GM21619 (cell line): ENCODE measurements around the gene FAM151B.
A peak's percentile ranks its signal among the peaks of the same experiment; 100 is the strongest.
"Not testable (repeated sequence)": the region's sequence is repeated elsewhere in the genome, so short reads cannot be mapped to it uniquely, and the experiment has no call there.

ENCODE experiments used
- ATAC-seq: cut with Tn5 transposase; IDR thresholded peaks from one replicate; pipeline ENCODE4 v1.9.1; 2021; ENCODE audit not compliant: unreplicated experiment

FAM151B gene

DNA sequence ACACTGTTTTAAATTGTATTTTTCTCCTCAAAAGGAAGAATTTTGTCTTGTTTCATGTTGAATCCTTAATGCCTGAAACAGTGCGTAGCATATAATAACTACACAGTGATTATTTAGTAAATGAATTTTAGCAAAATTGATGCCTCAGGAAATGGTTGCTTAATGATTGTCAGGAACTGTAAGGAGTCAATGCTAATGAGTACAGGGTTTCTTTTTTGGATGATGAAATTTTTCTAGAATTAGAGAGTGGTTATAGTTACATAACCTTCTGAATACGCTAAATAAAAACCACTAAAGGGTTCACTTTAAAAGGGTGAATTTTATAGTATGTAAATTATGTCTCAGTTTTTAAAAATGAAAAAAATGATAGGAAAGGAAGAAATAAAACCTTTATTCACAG, 14.9 kb downstream of the FAM151B start:
- ATAC-seq, result no peak

DNA sequence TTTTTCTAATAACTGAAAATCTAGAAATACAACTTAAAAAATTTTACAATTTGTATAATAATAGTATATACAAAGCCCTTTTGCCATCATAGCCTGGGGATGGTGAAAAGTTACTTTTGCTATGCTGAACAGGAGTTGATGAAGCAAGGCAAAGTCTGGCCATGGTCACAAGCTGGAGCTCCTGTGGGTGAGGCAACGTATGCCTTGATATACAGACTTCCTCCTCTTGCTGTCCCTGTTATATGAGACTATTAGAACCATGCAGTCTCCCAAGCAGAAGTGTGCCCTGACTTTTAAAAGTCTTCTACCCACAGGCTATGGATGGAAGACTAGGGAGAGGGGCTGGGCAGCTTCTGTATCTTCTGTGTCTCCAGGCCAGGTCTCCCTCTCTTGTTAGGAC, 15.7 kb downstream of the FAM151B start:
- no peak for ATAC-seq

DNA sequence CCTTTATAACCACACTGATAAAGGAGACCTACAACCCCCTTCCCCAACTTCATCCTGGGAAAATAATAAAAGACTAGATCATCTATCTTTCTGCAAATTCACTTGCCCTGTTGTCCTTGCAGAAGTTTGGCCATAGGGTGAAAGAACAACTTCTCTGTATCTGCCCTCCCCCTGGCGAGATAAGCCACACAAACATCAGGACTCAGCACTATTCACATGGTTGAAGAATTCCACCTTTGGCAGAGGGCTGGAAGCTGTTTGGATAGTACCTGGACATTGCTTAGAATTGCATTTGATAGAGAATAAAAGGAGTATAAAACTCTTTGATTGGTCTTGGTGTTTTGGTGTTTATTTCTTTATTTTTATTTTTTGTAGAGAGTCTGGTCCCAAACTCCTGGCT, 16.9 kb downstream of the FAM151B start:
- ATAC-seq, result no peak

GRCh38 chr5:80507663-80508062, 19.8 kb downstream of the FAM151B start:
- no peak for ATAC-seq

GRCh38 chr5:80508844-80509243, 20.9 kb downstream of the FAM151B start:
- no peak for ATAC-seq

GRCh38 chr5:80509362-80509761, 21.5 kb downstream of the FAM151B start:
- ATAC-seq, result no peak

GRCh38 chr5:80516826-80517225, 28.9 kb downstream of the FAM151B start:
- peak; percentile 67 for ATAC-seq

DNA sequence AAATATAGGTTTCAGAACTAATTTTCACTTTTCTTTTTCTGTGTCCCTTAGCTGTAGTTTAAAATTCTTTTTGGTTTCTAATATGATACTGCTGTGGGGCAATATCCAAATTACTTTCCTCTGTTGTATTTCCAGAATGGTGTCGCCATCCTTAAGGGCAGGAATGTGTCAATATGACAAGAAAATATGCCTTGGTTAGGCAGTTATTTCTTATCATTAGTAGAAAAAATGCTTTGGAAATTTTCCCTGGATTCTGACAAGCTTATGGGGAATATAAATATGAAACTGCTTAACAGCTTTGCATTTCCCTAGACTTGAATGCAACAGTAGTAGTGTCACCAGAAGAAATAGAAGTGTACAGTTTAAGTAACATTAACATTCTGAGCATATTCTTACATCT, 52.8 kb downstream of the FAM151B start:
- ATAC-seq, result no peak

DNA sequence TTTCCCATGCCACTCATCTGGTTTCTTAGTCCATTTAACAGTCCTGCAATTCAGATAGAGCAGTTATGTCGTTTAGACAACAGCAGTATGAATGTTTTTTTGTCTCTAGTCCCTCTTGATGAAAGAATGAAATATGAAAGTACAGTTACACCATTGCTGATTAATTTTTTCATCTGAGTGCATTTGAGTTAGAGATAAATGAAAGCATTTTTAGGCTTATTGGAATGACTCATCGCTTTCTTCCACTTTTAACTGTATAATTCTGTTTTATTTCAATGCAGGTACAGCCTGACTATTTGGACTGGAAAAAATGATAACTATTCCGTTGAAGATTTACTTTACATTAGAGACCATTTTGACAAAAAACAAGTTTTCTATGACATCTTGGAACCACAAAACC, 53.5 kb downstream of the FAM151B start:
- ATAC-seq, result no peak

GRCh38 chr5:80554646-80555045, 66.7 kb downstream of the FAM151B start:
- no peak for ATAC-seq

- no peak for ATAC-seq
These were observed 67.2 kb downstream of the FAM151B start for GRCh38 chr5:80555099-80555498.

DNA sequence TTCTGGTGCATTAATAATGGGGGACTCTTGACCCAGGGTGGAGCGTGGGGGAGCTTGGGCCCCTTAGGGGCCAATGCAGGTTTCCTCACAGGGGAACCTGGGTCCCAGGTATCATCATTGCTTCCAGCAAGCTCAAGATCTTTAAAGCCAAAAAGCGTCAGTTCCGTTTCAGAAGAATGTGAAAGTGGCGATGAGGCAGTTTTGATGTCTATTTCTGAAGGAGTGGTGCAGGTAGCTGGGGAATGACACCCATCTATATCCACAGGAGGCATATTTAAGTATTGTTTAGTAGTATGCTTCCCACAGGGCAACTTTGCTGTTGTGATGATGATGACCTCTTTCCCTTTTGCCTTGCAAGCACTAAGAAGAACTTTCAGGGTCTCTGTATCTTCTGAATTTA, 71.3 kb downstream of the FAM151B start:
- no peak for ATAC-seq

GRCh38 chr5:80565330-80565729, 77.4 kb downstream of the FAM151B start:
- no peak for ATAC-seq

GRCh38 chr5:80566711-80567259, 78.9 kb downstream of the FAM151B start:
- no peak for ATAC-seq

- ATAC-seq, result no peak
These were observed 80.4 kb downstream of the FAM151B start for GRCh38 chr5:80568251-80568650.

DNA sequence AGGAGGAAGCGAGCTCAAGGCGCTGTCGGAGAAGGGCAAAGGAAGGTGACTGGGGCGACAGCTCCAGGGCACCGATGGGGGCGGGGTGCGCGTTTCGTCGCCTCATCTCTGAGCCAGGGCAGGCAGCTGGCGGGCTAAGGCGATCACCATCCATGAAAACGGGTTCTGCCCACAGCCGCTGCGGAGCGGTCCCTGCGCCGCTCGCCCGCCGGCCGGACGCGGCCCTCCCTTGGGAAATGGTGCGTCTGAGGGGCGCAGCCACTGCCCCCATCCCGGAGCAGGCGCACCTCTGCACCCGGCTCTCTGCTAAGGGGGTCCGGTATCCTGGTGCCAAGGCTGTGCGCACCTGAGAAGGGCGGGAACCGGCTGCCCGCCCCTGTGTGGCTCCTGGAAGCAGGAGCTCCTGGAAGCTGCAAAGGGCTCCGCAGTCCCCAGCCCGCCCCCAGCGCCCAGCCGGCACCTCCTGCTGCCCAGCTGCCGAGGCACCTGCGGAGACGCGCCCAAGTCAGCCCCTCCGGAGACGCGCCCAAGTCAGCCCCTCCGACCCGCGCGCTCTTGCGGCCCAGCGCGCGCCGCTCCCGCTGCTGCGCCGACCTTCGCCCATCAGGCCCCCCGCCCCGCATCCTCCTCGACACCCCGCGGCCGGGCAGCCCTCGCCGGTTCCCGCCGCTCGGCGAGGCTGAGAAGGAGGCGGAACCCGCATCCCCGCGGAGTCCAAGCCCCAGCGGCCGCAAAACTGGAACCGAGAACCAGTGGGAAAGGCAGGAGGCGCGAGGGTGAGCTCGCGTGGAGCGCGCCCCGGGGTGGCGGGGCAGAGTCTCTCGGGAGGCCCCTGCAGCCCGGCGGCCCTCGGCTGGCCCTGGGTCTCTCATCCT, 81.4 kb downstream of the FAM151B start:
- no peak for ATAC-seq

DNA sequence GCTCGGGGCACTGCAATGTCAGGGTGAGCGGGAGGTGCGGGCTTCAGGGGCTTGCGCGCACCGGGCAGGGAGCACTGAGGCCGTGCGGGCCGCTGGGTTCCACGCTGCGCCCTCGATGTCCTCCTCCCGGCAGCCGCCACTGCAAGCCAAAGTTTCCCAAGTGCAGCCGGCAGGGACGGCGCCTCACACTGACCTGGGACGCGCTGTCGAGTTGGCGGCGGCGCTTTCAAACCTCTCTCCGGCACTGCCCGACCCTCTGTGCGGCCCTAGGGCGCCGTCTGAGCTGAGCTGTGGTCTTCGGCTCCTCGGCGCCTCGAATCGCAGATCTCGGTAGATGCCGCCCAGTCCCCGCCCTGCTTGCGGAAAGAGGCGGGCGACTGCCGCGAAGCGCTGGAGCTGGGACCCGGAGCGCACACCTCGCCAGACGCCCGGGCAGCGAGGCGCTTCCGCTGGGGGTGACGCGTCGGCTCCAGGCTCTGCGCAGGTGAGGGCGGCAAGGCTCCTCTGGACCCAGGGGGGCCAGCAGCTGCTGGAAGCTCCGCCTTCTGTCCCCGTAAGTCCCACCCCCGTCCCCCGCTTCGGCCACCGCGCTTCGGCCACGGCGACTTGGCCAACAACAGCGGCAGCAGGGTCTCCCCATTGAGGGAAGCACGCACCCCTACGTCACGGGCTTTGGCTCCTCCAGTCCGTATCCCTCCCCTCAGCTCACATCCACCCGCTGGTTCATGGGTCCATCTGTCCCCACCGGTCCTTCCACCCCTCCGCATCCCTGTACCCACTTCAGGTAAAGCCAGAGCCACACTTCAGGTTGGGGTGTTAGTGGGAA, 82.3 kb downstream of the FAM151B start, which contains the start of gene ANKRD34B:
Gene ANKRD34B (minus strand): TSS at position 320 of the 826 bp plus-strand sequence. CDS start 10,261 bp downstream, outside the sequence.
- ATAC-seq, result no peak

GRCh38 chr5:80573062-80573461, 85.2 kb downstream of the FAM151B start:
- ATAC-seq, result no peak

DNA sequence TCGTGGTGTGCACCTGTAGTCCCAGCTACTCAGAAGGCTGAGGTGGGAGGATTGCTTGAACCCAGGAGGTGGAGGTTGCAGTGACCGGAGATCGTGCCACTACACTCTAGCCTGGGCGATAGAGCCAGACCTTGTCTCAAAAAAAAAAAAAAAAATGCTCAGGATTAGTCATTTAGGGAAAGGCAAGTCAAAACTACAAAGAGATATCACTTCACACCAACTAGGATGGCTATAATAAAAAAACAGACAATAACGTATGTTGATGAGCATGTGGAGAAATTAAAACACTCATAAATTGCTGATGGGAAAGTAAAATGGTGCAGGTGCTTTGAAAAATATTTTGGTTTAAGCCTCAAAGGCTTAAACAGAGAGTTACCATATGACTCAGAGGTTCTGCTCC, 88.5 kb downstream of the FAM151B start:
- ATAC-seq, result no peak

DNA sequence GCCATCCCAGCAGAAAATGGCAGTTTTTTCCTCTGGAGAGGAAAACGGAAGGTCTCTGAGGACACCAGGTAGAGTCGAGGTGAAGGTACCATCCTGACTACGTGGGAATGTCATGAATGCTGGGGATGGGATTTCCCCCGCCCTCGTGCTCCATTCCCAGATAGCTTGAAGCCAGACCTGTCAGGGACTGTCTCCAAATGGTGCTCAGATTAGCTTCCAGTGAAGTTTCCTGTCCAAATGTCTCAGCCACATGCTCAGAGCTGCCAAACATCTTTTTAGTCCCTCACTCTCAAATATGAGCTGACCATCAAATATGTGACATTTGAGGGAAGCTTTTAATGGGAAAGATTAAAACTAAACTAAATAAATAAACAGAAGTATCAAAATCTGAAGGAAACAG, 89.8 kb downstream of the FAM151B start:
- no peak for ATAC-seq

DNA sequence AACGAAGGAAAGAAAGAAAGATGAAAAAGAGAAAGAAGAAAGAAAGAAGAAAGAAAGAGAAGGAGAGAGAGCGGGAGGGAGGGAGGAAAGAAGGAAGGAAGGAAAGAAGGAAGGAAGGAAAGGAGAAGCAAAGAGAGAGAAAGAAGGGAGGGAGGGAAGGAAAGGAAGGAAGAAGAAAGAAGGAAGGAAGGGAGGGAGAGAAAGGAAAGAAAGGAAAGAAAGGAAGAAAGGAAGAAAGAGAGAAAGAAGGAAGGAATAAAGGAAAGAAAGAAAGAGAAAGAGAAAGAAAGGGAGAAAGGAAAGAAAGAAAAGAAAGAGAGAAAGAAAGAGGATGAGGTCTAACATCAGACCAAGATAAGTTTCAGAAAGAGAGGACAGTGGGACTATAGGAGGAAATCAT, 91.2 kb downstream of the FAM151B start:
- ATAC-seq, result no peak

DNA sequence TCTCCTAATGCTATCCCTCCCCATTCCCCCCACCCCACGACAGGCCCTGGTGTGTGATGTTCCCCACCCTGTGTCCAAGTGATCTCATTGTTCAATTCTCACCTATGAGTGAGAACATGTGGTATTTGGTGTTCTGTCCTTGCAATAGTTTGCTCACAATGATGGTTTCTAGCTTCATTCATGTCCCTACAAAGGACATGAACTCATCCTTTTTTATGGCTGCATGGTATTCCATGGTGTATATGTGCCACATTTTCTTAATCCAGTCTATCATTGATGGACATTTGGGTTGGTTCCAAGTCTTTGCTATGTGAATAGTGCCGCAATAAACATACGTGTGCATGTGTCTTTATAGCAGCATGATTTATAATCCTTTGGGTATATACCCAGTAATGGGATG, 92.4 kb downstream of the FAM151B start:
- not testable (repeated sequence) for ATAC-seq
